Neural cell (in vitro differentiated cells): ENCODE data around the gene GPHN. TPM values are rescaled to one million over a fixed set of nuclear protein-coding genes. Genes with fewer than 3 reads are reported as not detected.

Source experiments
- H2AFZ ChIP-seq: fragments of 200-600, 300-800 bp; sonication (generic), shearing (Covaris generic); 2 replicates; pipeline ENCODE4 v1.6.0; 2014; ENCODE audit warnings: low read depth, mild to moderate bottlenecking, antibody characterized with exemption, low read length, moderate library complexity
- H3F3A ChIP-seq: fragments of 200-600 bp; shearing (Covaris generic); 2 replicates; pipeline ENCODE4 v1.6.1; 2016; ENCODE audit warnings: mild to moderate bottlenecking, moderate library complexity, mixed read lengths, antibody characterized with exemption, low read length; ENCODE audit not compliant: insufficient read depth, poor library complexity, severe bottlenecking
- H3K27ac ChIP-seq: fragments of 200-600, 300-800 bp; sonication (generic), shearing (Covaris generic); 2 replicates; pipeline ENCODE4 v1.5.1; 2014; ENCODE audit warnings: mild to moderate bottlenecking, low read length, moderate library complexity
- H3K27me3 ChIP-seq: fragments of 300-800, 200-600 bp; sonication (generic), shearing (Covaris generic); 2 replicates; pipeline ENCODE4 v1.6.0; 2014; ENCODE audit warnings: mild to moderate bottlenecking, low read depth, low read length, moderate library complexity; ENCODE audit not compliant: insufficient read depth
- H3K36me3 ChIP-seq: fragments of 300-800, 200-600 bp; sonication (generic), shearing (Covaris generic); 2 replicates; pipeline ENCODE4 v1.5.1; 2014; ENCODE audit warnings: mild to moderate bottlenecking, antibody characterized with exemption, low read length, moderate library complexity; ENCODE audit not compliant: insufficient read depth
- H3K4me2 ChIP-seq: fragments of 300-800, 200-600 bp; sonication (generic), shearing (Covaris generic); 2 replicates; pipeline ENCODE4 v1.6.0; 2014; ENCODE audit warnings: mild to moderate bottlenecking, low read length
- H3K4me3 ChIP-seq: fragments of 300-800, 200-600 bp; sonication (generic), shearing (Covaris generic); 2 replicates; pipeline ENCODE4 v1.5.1; 2014; ENCODE audit warnings: mild to moderate bottlenecking, low read length, moderate library complexity
- H3K79me2 ChIP-seq: fragments of 200-600 bp; shearing (Covaris generic); replicated peaks from 2 replicates; pipeline ENCODE4 v1.6.0; 2014; ENCODE audit warnings: mild to moderate bottlenecking, low read length, moderate library complexity; ENCODE audit not compliant: insufficient read depth
- H3K9ac ChIP-seq: fragments of 300-800, 200-600 bp; sonication (generic), shearing (Covaris generic); 2 replicates; pipeline ENCODE4 v1.6.1; 2016; ENCODE audit warnings: mild to moderate bottlenecking, low read length, mixed read lengths
- H3K9me2 ChIP-seq: fragments of 200-600 bp; shearing (Covaris generic); 2 replicates; pipeline ENCODE4 v1.6.1; 2016; ENCODE audit warnings: mild to moderate bottlenecking, low read length, mixed read lengths; ENCODE audit not compliant: insufficient read depth
- H3K9me3 ChIP-seq: fragments of 200-600, 300-800 bp; sonication (generic), shearing (Covaris generic); 2 replicates; pipeline ENCODE4 v1.6.1; 2016; ENCODE audit warnings: mild to moderate bottlenecking, mixed run types, low read length, moderate library complexity, mixed read lengths
- H4K20me1 ChIP-seq: fragments of 200-600 bp; shearing (Covaris generic); 2 replicates; pipeline ENCODE4 v1.6.1; 2016; ENCODE audit warnings: mild to moderate bottlenecking, mixed run types; ENCODE audit not compliant: insufficient read depth
- EP300 ChIP-seq: fragments of 450-650 bp; conservative IDR thresholded peaks from 2 replicates; pipeline ENCODE4 v1.6.1; 2014; ENCODE audit warnings: antibody characterized with exemption, mild to moderate bottlenecking, moderate library complexity; ENCODE audit not compliant: poor library complexity, severe bottlenecking
- EZH2 ChIP-seq: fragments of 200-600, 300-800 bp; shearing (Covaris generic), sonication (generic); IDR thresholded peaks from 2 replicates; pipeline ENCODE4 v1.6.1; 2014; ENCODE audit warnings: antibody characterized with exemption, low read length, borderline replicate concordance, mild to moderate bottlenecking; ENCODE audit not compliant: insufficient read depth, poor library complexity, severe bottlenecking
- MXI1 ChIP-seq: fragments of 450-650 bp; conservative IDR thresholded peaks from 2 replicates; pipeline ENCODE4 v1.6.1; 2014; ENCODE audit warnings: antibody characterized with exemption, mild to moderate bottlenecking; ENCODE audit not compliant: poor library complexity, severe bottlenecking
- POLR2AphosphoS5 ChIP-seq: IDR thresholded peaks from 2 replicates; pipeline ENCODE4 v1.6.1; 2012
- RAD21 ChIP-seq: fragments of 450-650 bp; conservative IDR thresholded peaks from 2 replicates; pipeline ENCODE4 v1.6.1; 2014; ENCODE audit warnings: antibody characterized with exemption, mild to moderate bottlenecking, moderate library complexity
- SMC3 ChIP-seq: fragments of 450-650 bp; conservative IDR thresholded peaks from 2 replicates; pipeline ENCODE4 v1.6.1; 2014; ENCODE audit warnings: antibody characterized with exemption, mild to moderate bottlenecking, moderate library complexity; ENCODE audit not compliant: poor library complexity
- TAF1 ChIP-seq: IDR thresholded peaks from 2 replicates; pipeline ENCODE4 v1.6.1; 2012; ENCODE audit warnings: low read depth
- polyA plus RNA-seq: library from polyadenylated mRNA; depleted of rRNA; stranded (reverse); fragments of >200 nt; gene quantifications from 2 replicates; pipeline ENCODE4 v1.2.3, GENCODE V29; 2014
- TF ChIP-seq, protein P1 (sequence below): IDR thresholded peaks from 2 replicates; pipeline ENCODE4 v1.6.1; 2012; ENCODE audit warnings: borderline replicate concordance
- TF ChIP-seq, protein P2 (sequence below): fragments of 450-650 bp; IDR thresholded peaks from 2 replicates; pipeline ENCODE4 v1.5.1; 2014; ENCODE audit warnings: antibody characterized with exemption, mild to moderate bottlenecking, moderate library complexity; ENCODE audit not compliant: poor library complexity, severe bottlenecking

Gene GPHN
- polyA plus RNA-seq, 1 donor from 2014 or later: 135 TPM

DNA sequence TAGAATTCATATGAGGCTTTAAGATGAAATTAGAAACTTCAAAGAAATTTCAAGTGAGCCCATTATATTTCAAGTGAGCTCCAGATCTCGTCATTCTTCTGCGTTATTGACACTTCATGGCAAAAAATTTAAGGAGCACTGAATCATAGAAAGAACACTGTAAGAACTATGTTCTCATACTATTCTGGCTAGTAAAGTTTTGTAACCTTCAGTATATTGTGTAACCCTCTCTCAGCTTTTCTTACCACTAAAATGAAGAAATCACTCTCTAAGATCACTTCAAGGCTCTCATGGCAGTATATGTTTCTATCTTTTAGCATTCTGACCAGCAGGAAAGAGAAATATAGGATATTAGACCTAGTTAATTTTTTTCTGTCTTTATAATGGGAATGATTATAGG lies 6.3 kb downstream of the GPHN start:
- TF ChIP-seq, protein P1, sequence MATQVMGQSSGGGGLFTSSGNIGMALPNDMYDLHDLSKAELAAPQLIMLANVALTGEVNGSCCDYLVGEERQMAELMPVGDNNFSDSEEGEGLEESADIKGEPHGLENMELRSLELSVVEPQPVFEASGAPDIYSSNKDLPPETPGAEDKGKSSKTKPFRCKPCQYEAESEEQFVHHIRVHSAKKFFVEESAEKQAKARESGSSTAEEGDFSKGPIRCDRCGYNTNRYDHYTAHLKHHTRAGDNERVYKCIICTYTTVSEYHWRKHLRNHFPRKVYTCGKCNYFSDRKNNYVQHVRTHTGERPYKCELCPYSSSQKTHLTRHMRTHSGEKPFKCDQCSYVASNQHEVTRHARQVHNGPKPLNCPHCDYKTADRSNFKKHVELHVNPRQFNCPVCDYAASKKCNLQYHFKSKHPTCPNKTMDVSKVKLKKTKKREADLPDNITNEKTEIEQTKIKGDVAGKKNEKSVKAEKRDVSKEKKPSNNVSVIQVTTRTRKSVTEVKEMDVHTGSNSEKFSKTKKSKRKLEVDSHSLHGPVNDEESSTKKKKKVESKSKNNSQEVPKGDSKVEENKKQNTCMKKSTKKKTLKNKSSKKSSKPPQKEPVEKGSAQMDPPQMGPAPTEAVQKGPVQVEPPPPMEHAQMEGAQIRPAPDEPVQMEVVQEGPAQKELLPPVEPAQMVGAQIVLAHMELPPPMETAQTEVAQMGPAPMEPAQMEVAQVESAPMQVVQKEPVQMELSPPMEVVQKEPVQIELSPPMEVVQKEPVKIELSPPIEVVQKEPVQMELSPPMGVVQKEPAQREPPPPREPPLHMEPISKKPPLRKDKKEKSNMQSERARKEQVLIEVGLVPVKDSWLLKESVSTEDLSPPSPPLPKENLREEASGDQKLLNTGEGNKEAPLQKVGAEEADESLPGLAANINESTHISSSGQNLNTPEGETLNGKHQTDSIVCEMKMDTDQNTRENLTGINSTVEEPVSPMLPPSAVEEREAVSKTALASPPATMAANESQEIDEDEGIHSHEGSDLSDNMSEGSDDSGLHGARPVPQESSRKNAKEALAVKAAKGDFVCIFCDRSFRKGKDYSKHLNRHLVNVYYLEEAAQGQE: no peak
- TF ChIP-seq, protein P2, sequence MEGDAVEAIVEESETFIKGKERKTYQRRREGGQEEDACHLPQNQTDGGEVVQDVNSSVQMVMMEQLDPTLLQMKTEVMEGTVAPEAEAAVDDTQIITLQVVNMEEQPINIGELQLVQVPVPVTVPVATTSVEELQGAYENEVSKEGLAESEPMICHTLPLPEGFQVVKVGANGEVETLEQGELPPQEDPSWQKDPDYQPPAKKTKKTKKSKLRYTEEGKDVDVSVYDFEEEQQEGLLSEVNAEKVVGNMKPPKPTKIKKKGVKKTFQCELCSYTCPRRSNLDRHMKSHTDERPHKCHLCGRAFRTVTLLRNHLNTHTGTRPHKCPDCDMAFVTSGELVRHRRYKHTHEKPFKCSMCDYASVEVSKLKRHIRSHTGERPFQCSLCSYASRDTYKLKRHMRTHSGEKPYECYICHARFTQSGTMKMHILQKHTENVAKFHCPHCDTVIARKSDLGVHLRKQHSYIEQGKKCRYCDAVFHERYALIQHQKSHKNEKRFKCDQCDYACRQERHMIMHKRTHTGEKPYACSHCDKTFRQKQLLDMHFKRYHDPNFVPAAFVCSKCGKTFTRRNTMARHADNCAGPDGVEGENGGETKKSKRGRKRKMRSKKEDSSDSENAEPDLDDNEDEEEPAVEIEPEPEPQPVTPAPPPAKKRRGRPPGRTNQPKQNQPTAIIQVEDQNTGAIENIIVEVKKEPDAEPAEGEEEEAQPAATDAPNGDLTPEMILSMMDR: no peak
- TF ChIP-seq MXI1 (no peak), TAF1 (no peak)
- no peak overlapping the region for H3K4me3 ChIP-seq
- no peaks in the 10 kb centered on the region for H3F3A ChIP-seq
- no peak overlapping the region for H3K27ac ChIP-seq
- no peaks in the 10 kb centered on the region for H3K27me3 ChIP-seq
- H3K9me2 ChIP-seq: no peaks in the 10 kb centered on the region
- H3K4me2 ChIP-seq: no peak overlapping the region
- H2AFZ ChIP-seq: no peak overlapping the region
- no peak overlapping the region for H3K9ac ChIP-seq
- no peaks in the 10 kb centered on the region for H4K20me1 ChIP-seq
- H3K79me2 ChIP-seq: peaks cover 82% of the 10 kb centered on the region
- no peaks in the 10 kb centered on the region for H3K36me3 ChIP-seq
- peaks cover 3% of the 10 kb centered on the region for H3K9me3 ChIP-seq

DNA sequence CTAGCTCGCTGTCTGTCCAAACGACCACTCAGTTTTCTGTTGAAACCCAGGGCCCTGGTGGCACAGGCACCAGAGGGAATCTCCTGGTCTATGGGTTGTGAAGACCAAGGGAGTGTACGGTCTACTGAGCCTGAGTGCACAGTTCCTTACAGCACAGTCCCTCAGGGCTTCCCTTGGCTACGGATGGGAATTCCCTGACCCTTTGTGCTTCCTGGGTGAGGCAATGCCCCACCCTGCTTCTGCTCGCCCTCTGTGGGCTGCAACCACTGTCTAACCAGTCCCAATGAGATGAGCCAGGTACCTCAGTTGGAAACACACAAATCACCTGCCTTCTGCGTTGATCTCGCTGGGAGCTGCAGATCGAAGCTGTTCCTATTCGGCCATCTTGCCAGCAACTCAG lies 22.6 kb downstream of the GPHN start:
- H3K36me3 ChIP-seq: no peaks in the 10 kb centered on the region
- no peak overlapping the region for H3K27ac ChIP-seq
- no peak overlapping the region for H3K4me3 ChIP-seq
- H3K9me3 ChIP-seq: no peaks in the 10 kb centered on the region
- no peak overlapping the region for H3K4me2 ChIP-seq
- H3F3A ChIP-seq: no peaks in the 10 kb centered on the region
- peaks cover 21% of the 10 kb centered on the region for H3K79me2 ChIP-seq
- no peaks in the 10 kb centered on the region for H3K9me2 ChIP-seq
- no peak overlapping the region for H2AFZ ChIP-seq
- H3K9ac ChIP-seq: no peak overlapping the region
- H3K27me3 ChIP-seq: no peaks in the 10 kb centered on the region
- TF ChIP-seq POLR2AphosphoS5 (no peak), TAF1 (no peak)
- H4K20me1 ChIP-seq: no peaks in the 10 kb centered on the region

DNA sequence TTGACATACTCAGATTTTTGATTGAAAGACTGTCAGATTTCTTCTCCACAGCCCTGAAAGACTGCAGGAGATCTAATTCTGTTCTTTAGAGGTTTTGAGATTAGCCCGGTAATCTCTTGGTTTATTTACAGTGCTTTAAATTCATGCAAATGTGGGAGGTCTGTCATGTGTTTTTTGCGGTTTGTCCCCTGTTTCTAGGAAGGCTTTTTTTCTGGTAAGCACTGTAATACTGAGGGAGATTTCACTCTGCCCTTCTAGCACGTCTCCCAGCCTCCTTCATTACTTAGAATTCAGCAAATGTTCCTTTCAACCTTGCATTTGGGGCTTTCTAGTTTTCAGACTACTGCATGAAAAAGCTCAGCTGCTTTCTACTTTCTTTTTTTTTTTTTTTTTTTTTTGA lies 31.1 kb downstream of the GPHN start:
- H3K4me2 ChIP-seq: no peak overlapping the region
- H3K9me3 ChIP-seq: no peaks in the 10 kb centered on the region
- no peak overlapping the region for H3K27ac ChIP-seq
- peaks cover 31% of the 10 kb centered on the region for H3K79me2 ChIP-seq
- TF ChIP-seq EZH2 (no peak), SMC3 (no peak), MXI1 (no peak), POLR2AphosphoS5 (no peak), EP300 (no peak), TAF1 (no peak), RAD21 (no peak)
- TF ChIP-seq, protein P2: no peak
- TF ChIP-seq, protein P1: no peak
- no peak overlapping the region for H3K4me3 ChIP-seq
- no peaks in the 10 kb centered on the region for H4K20me1 ChIP-seq
- H3K27me3 ChIP-seq: no peaks in the 10 kb centered on the region
- no peak overlapping the region for H2AFZ ChIP-seq
- no peaks in the 10 kb centered on the region for H3K36me3 ChIP-seq
- no peaks in the 10 kb centered on the region for H3K9me2 ChIP-seq
- no peaks in the 10 kb centered on the region for H3F3A ChIP-seq
- H3K9ac ChIP-seq: no peak overlapping the region
